Colonic mucosa (tissue), 4 donors: ENCODE results near the gene CERS6. TPM values are rescaled to one million over a fixed set of nuclear protein-coding genes. Genes with fewer than 3 reads are reported as not detected.

ENCODE experiments used
- DNase-seq: peaks from one replicate; pipeline ENCODE4 v3.0.0-alpha.2; 2020
- H3K27ac ChIP-seq: fragments of 200-600 bp; one replicate; pipeline ENCODE4 v1.8.0; 2021
- H3K27me3 ChIP-seq: fragments of 200-600 bp; one replicate; pipeline ENCODE4 v1.8.0; 2021
- H3K36me3 ChIP-seq: fragments of 200-600 bp; one replicate; pipeline ENCODE4 v1.8.0; 2021
- H3K4me1 ChIP-seq: fragments of 200-600 bp; one replicate; pipeline ENCODE4 v1.8.0; 2021; ENCODE audit warnings: mild to moderate bottlenecking
- H3K4me3 ChIP-seq: fragments of 200-600 bp; one replicate; pipeline ENCODE4 v1.8.0; 2021
- H3K9ac ChIP-seq, 2 donors: one replicate each; pipeline ENCODE4 v1.7.0; 2013; ENCODE audit warnings: control low read depth in 2 of 2, low read depth in 2 of 2, low read length in 2 of 2
- H3K9me3 ChIP-seq: fragments of 200-600 bp; one replicate; pipeline ENCODE4 v1.8.0; 2021
- intact Hi-C: fragments of 100-400 bp; cut with DNase I; formaldehyde crosslinking; loops from one replicate; pipeline ENCODE4 v1.14.1; 2022
- total RNA-seq, 2 donors: library from RNA; stranded (reverse); fragmentation: NEBNext Ultra II Directional in 1 of 2; extraction: Animal tissue kit (Norgen Biotek cat#: 25700) in 1 of 2; gene quantifications; one replicate each; pipeline ENCODE4 v1.2.1, GENCODE V29; 2021
- TF ChIP-seq, protein P1 (sequence below): fragments of 200-600 bp; IDR thresholded peaks from one replicate; pipeline ENCODE4 v1.8.0; 2022; ENCODE audit warnings: antibody characterized with exemption, mild to moderate bottlenecking
- donor health status: healthy.
- donor health status: DM: no; HTN: no; CAD: no.
- donor health status: DM: no; HTN: no; CAD: no.

The CERS6 gene
- total RNA-seq, 2 donors from 2014 or later, result 56.7 to 75.9 TPM

- no peak overlapping the region for H3K27ac ChIP-seq
- H3K9ac ChIP-seq, result no peak overlapping the region
- no peak overlapping the region for H3K4me3 ChIP-seq
- intact Hi-C loops, result no loop called here
- H3K27me3 ChIP-seq, result no peaks in the 10 kb centered on the region
- peaks cover 12% of the 10 kb centered on the region for H3K4me1 ChIP-seq
- H3K36me3 ChIP-seq, result no peaks in the 10 kb centered on the region
- no peak for DNase-seq
- TF ChIP-seq, protein P1, sequence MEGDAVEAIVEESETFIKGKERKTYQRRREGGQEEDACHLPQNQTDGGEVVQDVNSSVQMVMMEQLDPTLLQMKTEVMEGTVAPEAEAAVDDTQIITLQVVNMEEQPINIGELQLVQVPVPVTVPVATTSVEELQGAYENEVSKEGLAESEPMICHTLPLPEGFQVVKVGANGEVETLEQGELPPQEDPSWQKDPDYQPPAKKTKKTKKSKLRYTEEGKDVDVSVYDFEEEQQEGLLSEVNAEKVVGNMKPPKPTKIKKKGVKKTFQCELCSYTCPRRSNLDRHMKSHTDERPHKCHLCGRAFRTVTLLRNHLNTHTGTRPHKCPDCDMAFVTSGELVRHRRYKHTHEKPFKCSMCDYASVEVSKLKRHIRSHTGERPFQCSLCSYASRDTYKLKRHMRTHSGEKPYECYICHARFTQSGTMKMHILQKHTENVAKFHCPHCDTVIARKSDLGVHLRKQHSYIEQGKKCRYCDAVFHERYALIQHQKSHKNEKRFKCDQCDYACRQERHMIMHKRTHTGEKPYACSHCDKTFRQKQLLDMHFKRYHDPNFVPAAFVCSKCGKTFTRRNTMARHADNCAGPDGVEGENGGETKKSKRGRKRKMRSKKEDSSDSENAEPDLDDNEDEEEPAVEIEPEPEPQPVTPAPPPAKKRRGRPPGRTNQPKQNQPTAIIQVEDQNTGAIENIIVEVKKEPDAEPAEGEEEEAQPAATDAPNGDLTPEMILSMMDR, result no peak
- no peaks in the 10 kb centered on the region for H3K9me3 ChIP-seq
These were observed 72.4 kb downstream of the CERS6 start for GRCh38 chr2:168528469-168528868.

- H3K36me3 ChIP-seq, result no peaks in the 10 kb centered on the region
- no peak overlapping the region for H3K27ac ChIP-seq
- TF ChIP-seq, protein P1, result no peak
- H3K4me1 ChIP-seq, result peaks cover 12% of the 10 kb centered on the region
- intact Hi-C loops, result no loop called here
- H3K4me3 ChIP-seq, result no peak overlapping the region
- DNase-seq, result no peak
- no peaks in the 10 kb centered on the region for H3K9me3 ChIP-seq
- no peaks in the 10 kb centered on the region for H3K27me3 ChIP-seq
- H3K9ac ChIP-seq, result no peak overlapping the region
These were observed 73.2 kb downstream of the CERS6 start for GRCh38 chr2:168529054-168529833.

GRCh38 chr2:168529900-168530561, 74.0 kb downstream of the CERS6 start:
- Histone ChIP-seq H3K9ac (no peak overlapping the region), H3K9me3 (no peaks in the 10 kb centered on the region), H3K4me1 (peaks cover 11% of the 10 kb centered on the region), H3K27me3 (no peaks in the 10 kb centered on the region), H3K36me3 (no peaks in the 10 kb centered on the region), H3K27ac (no peak overlapping the region), H3K4me3 (no peak overlapping the region)
- no peak for DNase-seq
- TF ChIP-seq, protein P1, result no peak
- intact Hi-C loops, result no loop called here

GRCh38 chr2:168530982-168531622, 75.0 kb downstream of the CERS6 start:
- Histone ChIP-seq H3K9ac (no peak overlapping the region), H3K36me3 (no peaks in the 10 kb centered on the region), H3K4me1 (peaks cover 8% of the 10 kb centered on the region), H3K27ac (no peak overlapping the region), H3K4me3 (no peak overlapping the region), H3K27me3 (no peaks in the 10 kb centered on the region), H3K9me3 (no peaks in the 10 kb centered on the region)
- intact Hi-C loops, result no loop called here
- no peak for DNase-seq
- TF ChIP-seq, protein P1, result no peak

DNA sequence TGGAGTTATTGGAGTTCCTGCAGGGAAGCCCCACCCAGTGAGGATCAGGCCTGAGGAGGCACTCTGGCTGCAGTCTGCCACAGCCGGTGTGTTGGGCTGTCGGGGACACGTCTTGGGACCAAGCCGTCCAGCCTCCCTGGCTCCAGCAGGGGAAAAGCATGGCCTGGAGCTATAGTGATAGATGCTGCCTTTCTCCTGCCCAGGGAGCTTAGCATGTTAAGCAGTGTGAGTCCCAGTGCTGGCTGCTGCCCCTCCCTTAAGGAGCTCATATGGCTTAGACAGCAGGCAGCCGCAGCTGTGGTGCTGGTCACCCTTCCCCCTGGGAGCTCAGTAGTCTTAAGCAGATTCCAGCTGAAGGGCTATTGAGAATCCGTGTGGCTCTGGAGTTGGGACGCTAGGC, 78.9 kb downstream of the CERS6 start:
- no peaks in the 10 kb centered on the region for H3K9me3 ChIP-seq
- H3K9ac ChIP-seq, result no peak overlapping the region
- intact Hi-C loops, result no loop called here
- DNase-seq, result no peak
- H3K36me3 ChIP-seq, result no peaks in the 10 kb centered on the region
- peaks cover 3% of the 10 kb centered on the region for H3K4me1 ChIP-seq
- H3K27me3 ChIP-seq, result no peaks in the 10 kb centered on the region
- no peak overlapping the region for H3K27ac ChIP-seq
- TF ChIP-seq, protein P1, result no peak
- no peak overlapping the region for H3K4me3 ChIP-seq
